SK-N-SH (cell line): ENCODE measurements around the gene ZNF700. TPM values are rescaled to one million over a fixed set of nuclear protein-coding genes. Genes with fewer than 3 reads are reported as not detected.
A peak's percentile ranks its signal among the peaks of the same experiment; 100 is the strongest.

Experiments used
- CTCF ChIA-PET: fragments of 300-600, 350-600 bp; formaldehyde crosslinking; extraction: SDS; loops from one replicate; lab custom pipeline; 2021; lab: Yijun Ruan, JAX
- POLR2A ChIA-PET: fragments of 350-600 bp; sonication (Branson Sonifier 250); formaldehyde crosslinking; extraction: SDS; loops from one replicate; lab custom pipeline; 2020; ENCODE audit warnings: antibody characterized with exemption, inconsistent platforms; lab: Yijun Ruan, JAX
- DNase-seq: peaks from one replicate; pipeline ENCODE4 v3.0.0; 2012
- H2AFZ ChIP-seq: fragments of 200-600 bp; sonication (generic); 2 replicates; pipeline ENCODE4 v1.8.1; 2016; ENCODE audit warnings: antibody characterized with exemption, mild to moderate bottlenecking, low read depth
- H3F3A ChIP-seq: fragments of 200-600 bp; sonication (generic); replicated peaks from 2 replicates; pipeline ENCODE3; 2016; ENCODE audit warnings: antibody characterized with exemption, mild to moderate bottlenecking; ENCODE audit not compliant: insufficient read depth
- H3K27ac ChIP-seq, 2 experiments: fragments of 200-500 bp in 1 of 2; fragments of 200-600 bp in 1 of 2; sonication (Bioruptor generic) in 1 of 2; sonication (generic), shearing (Covaris generic) in 1 of 2; 2 replicates each; pipeline versions ENCODE4 v1.5.1 to v1.6.1; 2014 to 2016; ENCODE audit warnings: low read depth in 2 of 2, inconsistent platforms in 1 of 2, low read length in 1 of 2, mild to moderate bottlenecking in 1 of 2, mixed read lengths in 1 of 2
- H3K27me3 ChIP-seq: fragments of 200-600 bp; sonication (generic), shearing (Covaris generic); 2 replicates; pipeline ENCODE4 v1.6.1; 2016; ENCODE audit warnings: mixed run types; ENCODE audit not compliant: insufficient read depth
- H3K36me3 ChIP-seq, 2 experiments: fragments of 200-500 bp in 1 of 2; fragments of 200-600 bp in 1 of 2; sonication (Bioruptor generic) in 1 of 2; sonication (generic) in 1 of 2; replicated peaks in 1 of 2; 2 replicates each; pipeline versions ENCODE3 to v1.5.1; 2014 to 2016; ENCODE audit warnings: low read length in 1 of 2, mild to moderate bottlenecking in 1 of 2; ENCODE audit not compliant: insufficient read depth in 2 of 2, control insufficient read depth in 1 of 2
- H3K4me1 ChIP-seq, 2 experiments: fragments of 200-500 bp in 1 of 2; fragments of 200-600 bp in 1 of 2; sonication (Bioruptor generic) in 1 of 2; sonication (generic), shearing (Covaris generic) in 1 of 2; 2 replicates each; pipeline versions ENCODE4 v1.5.1 to v1.6.1; 2014 to 2016; ENCODE audit warnings: low read depth in 1 of 2, low read length in 1 of 2, mixed run types in 1 of 2; ENCODE audit not compliant: insufficient read depth in 2 of 2, control insufficient read depth in 1 of 2
- H3K4me2 ChIP-seq: fragments of 200-600 bp; sonication (generic), shearing (Covaris generic); 2 replicates; pipeline ENCODE4 v1.6.1; 2017; ENCODE audit warnings: mixed run types
- H3K4me3 ChIP-seq, 2 experiments: fragments of 200-500 bp in 1 of 2; fragments of 200-600 bp in 1 of 2; sonication (Bioruptor generic) in 1 of 2; sonication (generic), shearing (Covaris generic) in 1 of 2; 2 replicates each; pipeline versions ENCODE4 v1.5.1 to v1.8.1; 2014 to 2016; ENCODE audit warnings: low read depth in 2 of 2, inconsistent platforms in 1 of 2, low read length in 1 of 2, mild to moderate bottlenecking in 1 of 2, mixed read lengths in 1 of 2, moderate library complexity in 1 of 2
- H3K79me2 ChIP-seq: fragments of 200-600 bp; sonication (generic); 2 replicates; pipeline ENCODE4 v1.8.1; 2017; ENCODE audit warnings: mild to moderate bottlenecking; ENCODE audit not compliant: insufficient read depth
- H3K9ac ChIP-seq: fragments of 200-600 bp; sonication (generic); 2 replicates; pipeline ENCODE4 v1.6.1; 2017; ENCODE audit warnings: mixed run types
- H3K9me2 ChIP-seq: fragments of 200-600 bp; sonication (generic); 2 replicates; pipeline ENCODE4 v1.6.1; 2017; ENCODE audit warnings: mixed run types
- H3K9me3 ChIP-seq: fragments of 200-600 bp; sonication (generic); 2 replicates; pipeline ENCODE4 v1.6.1; 2017; ENCODE audit warnings: mixed run types, mild to moderate bottlenecking, moderate library complexity
- H4K20me1 ChIP-seq: fragments of 200-600 bp; sonication (generic); 2 replicates; pipeline ENCODE4 v1.6.1; 2017; ENCODE audit warnings: mild to moderate bottlenecking, mixed run types; ENCODE audit not compliant: insufficient read depth
- ELF1 ChIP-seq: IDR thresholded peaks from 2 replicates; pipeline ENCODE4 v1.4.0; 2012
- EZH2phosphoT487 ChIP-seq: fragments of 200-600 bp; sonication (generic); IDR thresholded peaks from 2 replicates; pipeline ENCODE4 v1.6.1; 2017; ENCODE audit warnings: low read depth, mixed run types, mild to moderate bottlenecking, antibody characterized with exemption, moderate library complexity, borderline replicate concordance
- FOSL2 ChIP-seq: IDR thresholded peaks from 2 replicates; pipeline ENCODE4 v1.4.0; 2012; ENCODE audit warnings: low read depth, mild to moderate bottlenecking, moderate library complexity, borderline replicate concordance
- FOXM1 ChIP-seq: IDR thresholded peaks from 2 replicates; pipeline ENCODE4 v1.4.0; 2012; ENCODE audit warnings: low read depth, mild to moderate bottlenecking
- MXI1 ChIP-seq: IDR thresholded peaks from 2 replicates; pipeline ENCODE4 v1.6.1; 2012; ENCODE audit warnings: mild to moderate bottlenecking, low read depth, low read length, improper control_type of control experiment
- NFIC ChIP-seq: IDR thresholded peaks from 2 replicates; pipeline ENCODE4 v1.4.0; 2012; ENCODE audit warnings: borderline replicate concordance
- NRF1 ChIP-seq: IDR thresholded peaks from 2 replicates; pipeline ENCODE4 v1.6.1; 2012; ENCODE audit warnings: low read depth, mild to moderate bottlenecking, low read length
- RAD21 ChIP-seq: IDR thresholded peaks from 2 replicates; pipeline ENCODE4 v1.6.1; 2012; ENCODE audit warnings: mild to moderate bottlenecking, low read length
- RXRA ChIP-seq: IDR thresholded peaks from 2 replicates; pipeline ENCODE4 v1.4.0; 2012; ENCODE audit warnings: low read depth, mild to moderate bottlenecking, borderline replicate concordance
- SMC3 ChIP-seq: IDR thresholded peaks from 2 replicates; pipeline ENCODE4 v1.6.1; 2012; ENCODE audit warnings: low read depth, low read length, improper control_type of control experiment
- WGBS: methylation state at CpG from one replicate; pipeline ENCODE4 v1.1.6; 2017; ENCODE audit warnings: low lambda C conversion rate; 5-methylcytosine and 5-hydroxymethylcytosine counted together
- polyA plus RNA-seq, 3 experiments: library from polyadenylated mRNA; depleted of rRNA; stranded (reverse); fragments of >200 nt; gene quantifications; 2 replicates each; pipeline ENCODE4 v1.2.3, GENCODE V29; 2012
- TF ChIP-seq, protein P1 (sequence below): fragments of 150-350 bp; IDR thresholded peaks from 2 replicates; pipeline ENCODE4 v1.6.1; 2016; ENCODE audit warnings: mild to moderate bottlenecking, low read depth, low read length
- TF ChIP-seq, protein P2 (sequence below): IDR thresholded peaks from 2 replicates; pipeline ENCODE4 v1.4.0; 2012; ENCODE audit warnings: low read depth, borderline replicate concordance
- TF ChIP-seq, protein P3 (sequence below): fragments of 200-600 bp; sonication (generic); IDR thresholded peaks from 2 replicates; pipeline ENCODE4 v1.6.1; 2017; ENCODE audit warnings: antibody characterized with exemption, mild to moderate bottlenecking, moderate library complexity

The ZNF700 gene
- polyA plus RNA-seq, 1 of the 3 experiments (the other 2 are of a cell fraction), result 3.5 TPM

DNA sequence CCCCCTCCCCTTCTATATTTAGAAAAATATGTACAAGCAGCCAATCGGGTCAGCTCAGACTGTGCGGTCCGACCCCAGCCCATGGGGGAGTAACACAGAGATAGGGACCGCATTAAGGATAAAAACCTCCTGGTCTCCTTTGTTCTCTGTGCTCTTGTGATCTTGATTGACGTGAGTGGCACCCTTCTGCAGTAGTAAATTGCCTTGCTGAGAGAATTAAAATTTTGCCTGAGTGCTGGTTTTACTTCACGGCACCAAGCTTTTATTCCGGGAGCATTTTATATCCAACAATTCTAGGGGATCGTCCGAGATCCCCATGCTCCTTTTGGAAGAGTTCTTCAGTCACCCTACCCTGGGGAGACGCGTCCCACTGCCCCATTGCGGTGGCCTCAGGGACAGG lies 44.3 kb upstream of the ZNF700 start:
- H3F3A ChIP-seq, result no peaks in the 10 kb centered on the region
- H3K27me3 ChIP-seq, result no peaks in the 10 kb centered on the region
- H3K9ac ChIP-seq, result no peak overlapping the region
- H3K9me2 ChIP-seq, result no peaks in the 10 kb centered on the region
- H2AFZ ChIP-seq, result no peak overlapping the region
- CTCF ChIA-PET, result interaction anchor here (1.0 to 3.3 kb wide), 14 partner anchors 40 to 453 kb away, joined by 3 to 19 read pairs (median 4); partner anchors contain the start of genes ZNF20, ZNF563, ZNF700 and ZNF878
- TF ChIP-seq FOXM1 (no peak), NFIC (no peak), SMC3 (no peak), RXRA (no peak), EZH2phosphoT487 (no peak), NRF1 (no peak), FOSL2 (no peak), RAD21 (no peak), MXI1 (no peak), ELF1 (no peak)
- TF ChIP-seq, protein P1, sequence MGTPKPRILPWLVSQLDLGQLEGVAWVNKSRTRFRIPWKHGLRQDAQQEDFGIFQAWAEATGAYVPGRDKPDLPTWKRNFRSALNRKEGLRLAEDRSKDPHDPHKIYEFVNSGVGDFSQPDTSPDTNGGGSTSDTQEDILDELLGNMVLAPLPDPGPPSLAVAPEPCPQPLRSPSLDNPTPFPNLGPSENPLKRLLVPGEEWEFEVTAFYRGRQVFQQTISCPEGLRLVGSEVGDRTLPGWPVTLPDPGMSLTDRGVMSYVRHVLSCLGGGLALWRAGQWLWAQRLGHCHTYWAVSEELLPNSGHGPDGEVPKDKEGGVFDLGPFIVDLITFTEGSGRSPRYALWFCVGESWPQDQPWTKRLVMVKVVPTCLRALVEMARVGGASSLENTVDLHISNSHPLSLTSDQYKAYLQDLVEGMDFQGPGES, result no peak
- TF ChIP-seq, protein P2, sequence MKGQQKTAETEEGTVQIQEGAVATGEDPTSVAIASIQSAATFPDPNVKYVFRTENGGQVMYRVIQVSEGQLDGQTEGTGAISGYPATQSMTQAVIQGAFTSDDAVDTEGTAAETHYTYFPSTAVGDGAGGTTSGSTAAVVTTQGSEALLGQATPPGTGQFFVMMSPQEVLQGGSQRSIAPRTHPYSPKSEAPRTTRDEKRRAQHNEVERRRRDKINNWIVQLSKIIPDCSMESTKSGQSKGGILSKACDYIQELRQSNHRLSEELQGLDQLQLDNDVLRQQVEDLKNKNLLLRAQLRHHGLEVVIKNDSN, result no peak
- TF ChIP-seq, protein P3, sequence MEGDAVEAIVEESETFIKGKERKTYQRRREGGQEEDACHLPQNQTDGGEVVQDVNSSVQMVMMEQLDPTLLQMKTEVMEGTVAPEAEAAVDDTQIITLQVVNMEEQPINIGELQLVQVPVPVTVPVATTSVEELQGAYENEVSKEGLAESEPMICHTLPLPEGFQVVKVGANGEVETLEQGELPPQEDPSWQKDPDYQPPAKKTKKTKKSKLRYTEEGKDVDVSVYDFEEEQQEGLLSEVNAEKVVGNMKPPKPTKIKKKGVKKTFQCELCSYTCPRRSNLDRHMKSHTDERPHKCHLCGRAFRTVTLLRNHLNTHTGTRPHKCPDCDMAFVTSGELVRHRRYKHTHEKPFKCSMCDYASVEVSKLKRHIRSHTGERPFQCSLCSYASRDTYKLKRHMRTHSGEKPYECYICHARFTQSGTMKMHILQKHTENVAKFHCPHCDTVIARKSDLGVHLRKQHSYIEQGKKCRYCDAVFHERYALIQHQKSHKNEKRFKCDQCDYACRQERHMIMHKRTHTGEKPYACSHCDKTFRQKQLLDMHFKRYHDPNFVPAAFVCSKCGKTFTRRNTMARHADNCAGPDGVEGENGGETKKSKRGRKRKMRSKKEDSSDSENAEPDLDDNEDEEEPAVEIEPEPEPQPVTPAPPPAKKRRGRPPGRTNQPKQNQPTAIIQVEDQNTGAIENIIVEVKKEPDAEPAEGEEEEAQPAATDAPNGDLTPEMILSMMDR, result no peak
- WGBS, result 63% methylated on average over 12 of the region's 12 CpGs
- POLR2A ChIA-PET, result no interaction called here
- H3K79me2 ChIP-seq, result no peaks in the 10 kb centered on the region
- no peaks in the 10 kb centered on the region for H4K20me1 ChIP-seq
- H3K27ac ChIP-seq, result no peak overlapping the region
- H3K4me2 ChIP-seq, result no peak overlapping the region
- no peak for DNase-seq
- H3K4me3 ChIP-seq, result no peak overlapping the region
- no peaks in the 10 kb centered on the region for H3K36me3 ChIP-seq
- no peaks in the 10 kb centered on the region for H3K4me1 ChIP-seq
- no peaks in the 10 kb centered on the region for H3K9me3 ChIP-seq

DNA sequence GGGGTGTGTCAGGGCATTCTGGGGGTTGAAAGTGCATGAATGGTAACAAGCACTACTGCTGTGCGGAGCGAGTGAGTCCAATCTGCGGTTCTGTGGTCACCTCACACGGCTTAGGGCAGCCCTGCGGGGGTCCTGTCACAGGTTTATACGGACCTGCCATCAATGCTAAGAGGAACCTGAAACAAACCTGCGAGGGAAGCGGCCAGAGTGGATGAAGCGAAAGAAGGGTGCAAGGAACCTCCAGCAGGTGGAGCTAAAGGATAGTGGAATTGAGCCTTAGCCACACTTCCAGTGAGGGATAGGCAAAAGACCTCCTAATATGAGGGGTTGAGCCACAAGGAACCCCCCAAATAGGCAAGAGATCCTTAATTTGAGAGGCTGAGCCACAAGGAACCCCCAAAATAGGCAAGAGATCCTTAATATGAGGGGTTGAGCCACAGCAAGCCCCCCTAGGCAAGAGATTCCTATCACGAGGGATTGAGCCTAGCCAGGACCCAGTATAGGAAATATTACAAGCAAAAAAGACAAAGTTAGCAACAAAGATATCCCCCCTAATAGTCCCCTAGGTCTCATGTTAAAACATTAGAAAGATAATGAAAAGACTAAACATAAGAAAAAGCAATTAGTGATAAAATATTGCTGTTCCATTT lies 43.6 kb upstream of the ZNF700 start:
- H3K79me2 ChIP-seq, result no peaks in the 10 kb centered on the region
- H3K9me2 ChIP-seq, result no peaks in the 10 kb centered on the region
- TF ChIP-seq RAD21 (peak; percentile 83), SMC3 (peak; percentile 55)
- TF ChIP-seq, protein P3, result peak; percentile 59
- TF ChIP-seq, protein P2, result no peak
- POLR2A ChIA-PET, result no interaction called here
- no peaks in the 10 kb centered on the region for H3K27me3 ChIP-seq
- no peak overlapping the region for H3K27ac ChIP-seq
- H4K20me1 ChIP-seq, result no peaks in the 10 kb centered on the region
- no peak overlapping the region for H3K9ac ChIP-seq
- no peak overlapping the region for H2AFZ ChIP-seq
- CTCF ChIA-PET, result interaction anchor here (1.1 to 3.3 kb wide), 13 partner anchors 39 to 452 kb away, joined by 3 to 19 read pairs (median 3); partner anchors contain the start of genes ZNF20, ZNF563, ZNF700 and ZNF878
- WGBS, result 42% methylated on average over 9 of the region's 10 CpGs
- no peak overlapping the region for H3K4me2 ChIP-seq
- H3K36me3 ChIP-seq, result no peaks in the 10 kb centered on the region
- H3K4me1 ChIP-seq, result no peaks in the 10 kb centered on the region
- H3F3A ChIP-seq, result no peaks in the 10 kb centered on the region
- DNase-seq, result peak; percentile 70
- H3K4me3 ChIP-seq, result no peak overlapping the region
- no peaks in the 10 kb centered on the region for H3K9me3 ChIP-seq
